Keratinocyte (primary cell): ENCODE results near the gene KIF13A.

ENCODE experiments used
- EZH2 ChIP-seq: IDR thresholded peaks from one replicate; pipeline ENCODE4 v1.6.1; 2012; ENCODE audit warnings: inconsistent platforms, mild to moderate bottlenecking, low read length, moderate library complexity
- TF ChIP-seq, protein P1 (sequence below), 3 experiments: IDR thresholded peaks in 1 of 3; conservative IDR thresholded peaks in 1 of 3; optimal IDR thresholded peaks in 1 of 3; 2 replicates in 2 of 3; 3 replicates in 1 of 3; pipeline versions ENCODE3 to v1.5.1; 2011; ENCODE audit warnings: low read length in 3 of 3, mild to moderate bottlenecking in 3 of 3, moderate library complexity in 2 of 3, control low read depth in 1 of 3, inconsistent platforms in 1 of 3; ENCODE audit not compliant: insufficient read depth in 2 of 3; ENCODE audit errors: extremely low read depth in 1 of 3

DNA sequence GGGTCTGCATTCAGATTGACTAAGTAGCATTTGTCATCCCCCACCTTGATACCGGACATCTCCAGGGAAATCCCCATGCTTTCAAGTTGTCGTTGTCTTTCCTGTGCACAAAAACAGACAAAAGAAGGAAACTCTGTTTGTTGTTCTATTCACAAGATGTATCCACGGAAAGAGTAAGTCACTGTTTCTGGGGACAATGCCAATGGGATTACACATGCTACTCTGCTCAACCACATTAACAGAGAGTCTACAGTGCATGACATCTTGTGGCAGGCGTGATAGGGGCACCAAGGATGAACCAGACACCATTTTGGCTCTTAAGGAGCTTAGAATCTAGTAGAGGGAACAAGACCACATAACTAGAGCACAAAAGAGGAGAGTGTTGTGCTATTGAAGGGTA lies 156.3 kb downstream of the KIF13A start:
- TF ChIP-seq, protein P1, sequence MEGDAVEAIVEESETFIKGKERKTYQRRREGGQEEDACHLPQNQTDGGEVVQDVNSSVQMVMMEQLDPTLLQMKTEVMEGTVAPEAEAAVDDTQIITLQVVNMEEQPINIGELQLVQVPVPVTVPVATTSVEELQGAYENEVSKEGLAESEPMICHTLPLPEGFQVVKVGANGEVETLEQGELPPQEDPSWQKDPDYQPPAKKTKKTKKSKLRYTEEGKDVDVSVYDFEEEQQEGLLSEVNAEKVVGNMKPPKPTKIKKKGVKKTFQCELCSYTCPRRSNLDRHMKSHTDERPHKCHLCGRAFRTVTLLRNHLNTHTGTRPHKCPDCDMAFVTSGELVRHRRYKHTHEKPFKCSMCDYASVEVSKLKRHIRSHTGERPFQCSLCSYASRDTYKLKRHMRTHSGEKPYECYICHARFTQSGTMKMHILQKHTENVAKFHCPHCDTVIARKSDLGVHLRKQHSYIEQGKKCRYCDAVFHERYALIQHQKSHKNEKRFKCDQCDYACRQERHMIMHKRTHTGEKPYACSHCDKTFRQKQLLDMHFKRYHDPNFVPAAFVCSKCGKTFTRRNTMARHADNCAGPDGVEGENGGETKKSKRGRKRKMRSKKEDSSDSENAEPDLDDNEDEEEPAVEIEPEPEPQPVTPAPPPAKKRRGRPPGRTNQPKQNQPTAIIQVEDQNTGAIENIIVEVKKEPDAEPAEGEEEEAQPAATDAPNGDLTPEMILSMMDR (optimal IDR thresholded peaks at IDR 0.05 in 1 of 3, IDR thresholded peaks at IDR 0.05 in 1 of 3, conservative IDR thresholded peaks at IDR 0.05 in 1 of 3; ENCODE audit: extremely low read depth in 1 of 3, insufficient read depth in 2 of 3, low read length in 3 of 3), result no peak
- no peak for TF ChIP-seq EZH2
